GM19452 (cell line): ENCODE results near the gene GYPB.
"Not testable (repeated sequence)": the region's sequence is repeated elsewhere in the genome, so short reads cannot be mapped to it uniquely, and the experiment has no call there.

ENCODE experiments used
- ATAC-seq: cut with Tn5 transposase; IDR thresholded peaks from one replicate; pipeline ENCODE4 v1.9.1; 2021; ENCODE audit not compliant: unreplicated experiment

The GYPB gene

DNA sequence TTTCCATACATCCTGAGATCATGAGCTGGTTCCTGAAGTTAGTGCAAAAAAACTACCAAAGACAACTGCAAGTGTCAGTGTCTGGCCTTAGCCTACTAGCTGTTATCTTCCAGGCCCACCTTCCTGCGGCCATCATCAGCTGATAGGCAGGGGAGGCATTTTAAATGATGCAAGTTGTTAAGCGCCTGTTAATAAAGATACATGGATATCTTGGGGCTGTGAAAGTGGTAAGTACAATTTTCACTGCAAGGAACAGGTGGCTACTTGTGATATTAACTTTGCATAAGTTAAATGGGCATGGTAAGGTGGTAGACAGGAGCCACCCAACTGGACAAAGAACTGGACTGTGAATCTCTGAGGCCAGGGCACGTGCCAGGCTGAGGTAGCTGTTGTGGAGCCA is at the start of gene GYPB:
Gene GYPB (minus strand): TSS at position 104 of the 400 bp plus-strand sequence. CDS start 93 bp downstream, at position 11.
- not testable (repeated sequence) for ATAC-seq

DNA sequence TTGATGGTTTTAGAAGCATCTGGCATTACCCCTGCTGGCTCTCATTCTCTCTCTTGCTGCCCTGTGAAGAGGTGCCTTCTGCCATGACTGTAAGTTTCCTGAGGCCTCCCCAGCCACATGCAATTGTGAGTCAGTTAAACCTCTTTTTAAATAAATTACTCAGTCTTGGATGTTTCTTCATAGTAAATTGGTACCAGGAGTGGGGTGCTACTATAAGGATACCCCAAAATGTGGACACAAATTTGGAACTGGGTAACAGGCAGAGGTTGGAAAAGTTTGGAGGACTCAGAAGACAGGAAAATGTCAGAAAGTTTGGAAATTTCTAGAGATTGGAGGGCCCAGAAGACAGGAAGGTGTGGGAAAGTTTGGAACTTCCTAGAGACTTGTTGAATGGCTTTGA is 42.4 kb upstream of the GYPB start:
- ATAC-seq = not testable (repeated sequence)

DNA sequence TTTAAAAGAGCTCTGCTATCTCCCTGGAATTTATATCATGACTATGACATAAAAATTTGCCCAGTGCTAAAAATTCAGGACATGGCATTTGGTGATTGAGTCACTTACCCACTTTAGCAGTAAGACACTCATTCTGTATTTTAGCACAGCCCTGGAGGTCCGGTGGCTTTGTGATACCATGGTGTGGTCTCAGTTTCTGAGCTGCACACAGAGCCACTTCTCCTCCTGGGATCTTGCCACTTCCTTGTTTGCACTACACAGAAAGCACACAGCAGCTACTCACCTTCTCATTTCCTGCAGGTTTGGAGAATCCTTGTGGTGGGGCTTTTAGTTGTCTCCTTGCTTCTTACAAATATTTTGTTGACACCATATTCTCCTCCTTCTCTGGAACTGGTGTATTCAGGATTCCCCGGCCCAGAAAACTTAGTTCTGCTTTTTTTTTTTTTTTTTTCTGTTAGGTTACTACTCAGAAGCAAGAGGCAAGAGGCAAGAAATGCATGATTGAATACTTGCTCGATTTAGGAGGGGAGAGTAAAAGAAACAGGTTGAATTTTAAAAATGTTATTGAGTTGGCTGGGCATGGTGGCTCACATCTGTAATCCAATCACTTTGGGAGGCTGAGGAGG is 41.2 kb upstream of the GYPB start:
- ATAC-seq = not testable (repeated sequence)

DNA sequence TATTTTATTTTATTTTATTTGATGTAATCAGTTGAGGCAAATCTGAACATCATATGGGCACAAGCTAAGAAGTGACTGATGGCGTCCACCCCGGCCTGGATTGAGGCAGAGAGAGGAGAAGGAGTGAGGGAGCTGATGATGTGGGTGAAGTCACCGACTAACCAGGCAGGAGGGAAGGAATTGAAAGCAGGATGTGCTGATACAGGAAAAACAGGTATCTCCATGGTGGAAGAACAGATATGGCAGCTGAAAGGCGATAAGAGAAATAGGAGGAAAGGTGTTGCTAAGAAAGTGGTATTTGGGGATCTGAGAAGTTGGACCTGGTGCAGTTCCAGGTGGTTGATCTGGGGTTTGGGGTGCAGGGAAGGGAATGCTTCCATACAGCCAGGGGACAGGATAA is 37.6 kb upstream of the GYPB start:
- ATAC-seq = no peak

DNA sequence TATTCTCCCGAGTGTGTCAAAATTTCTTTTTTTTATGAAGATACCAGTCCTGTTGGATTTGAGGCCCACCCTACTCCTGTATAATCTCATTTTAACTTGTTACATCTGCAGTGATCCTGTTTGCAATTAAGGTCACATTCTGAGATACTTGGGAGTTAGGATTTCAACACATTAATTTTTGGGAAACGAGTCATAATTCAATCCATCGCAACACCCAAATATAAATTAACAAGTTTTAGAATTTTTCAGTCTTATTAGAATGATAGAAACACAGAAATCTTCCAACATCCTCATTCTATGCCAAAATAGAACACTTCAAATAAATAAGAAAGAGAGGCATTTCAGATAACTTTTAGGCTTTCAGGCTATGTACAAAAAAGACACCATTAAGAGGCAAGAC is 36.2 kb upstream of the GYPB start:
- ATAC-seq = not testable (repeated sequence)

DNA sequence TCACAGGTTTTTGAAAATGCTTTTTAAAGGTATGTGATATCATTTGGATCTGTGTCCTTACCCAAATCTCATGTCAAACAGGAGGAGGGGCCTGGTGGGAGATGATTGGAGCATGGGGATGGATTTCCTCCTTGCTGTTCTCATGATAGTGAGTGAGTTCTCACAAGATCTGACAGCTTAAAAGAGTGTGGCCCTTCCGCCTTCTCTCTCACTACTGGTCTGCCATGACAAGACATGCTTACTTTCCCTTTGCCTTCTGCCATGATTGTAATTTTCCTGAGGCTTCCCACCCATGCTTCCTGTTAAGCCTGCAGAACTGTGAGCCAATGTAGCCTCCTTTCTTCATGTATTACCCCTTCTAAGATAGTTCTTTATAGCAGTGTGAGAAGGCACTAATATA is 32.3 kb upstream of the GYPB start:
- ATAC-seq = not testable (repeated sequence)

DNA sequence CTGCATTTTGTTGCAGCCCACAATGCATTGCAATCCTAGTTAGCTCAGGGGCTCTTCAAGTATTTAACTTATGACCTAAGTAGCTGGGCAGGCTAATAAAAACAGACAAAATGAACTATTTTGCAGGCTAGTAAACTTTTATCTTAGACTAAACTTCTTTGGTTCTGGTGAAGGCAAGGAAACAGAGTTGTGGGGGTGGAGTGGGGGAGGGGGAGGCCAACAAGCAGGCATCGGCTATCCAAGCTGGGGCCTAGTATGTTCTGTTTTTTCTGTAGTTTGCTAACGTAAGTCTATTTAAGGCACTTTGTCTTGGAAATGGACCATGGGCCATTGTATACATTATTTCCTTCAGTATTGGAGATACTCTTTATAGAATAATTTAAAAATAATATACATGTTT is 31.5 kb upstream of the GYPB start:
- not testable (repeated sequence) for ATAC-seq

DNA sequence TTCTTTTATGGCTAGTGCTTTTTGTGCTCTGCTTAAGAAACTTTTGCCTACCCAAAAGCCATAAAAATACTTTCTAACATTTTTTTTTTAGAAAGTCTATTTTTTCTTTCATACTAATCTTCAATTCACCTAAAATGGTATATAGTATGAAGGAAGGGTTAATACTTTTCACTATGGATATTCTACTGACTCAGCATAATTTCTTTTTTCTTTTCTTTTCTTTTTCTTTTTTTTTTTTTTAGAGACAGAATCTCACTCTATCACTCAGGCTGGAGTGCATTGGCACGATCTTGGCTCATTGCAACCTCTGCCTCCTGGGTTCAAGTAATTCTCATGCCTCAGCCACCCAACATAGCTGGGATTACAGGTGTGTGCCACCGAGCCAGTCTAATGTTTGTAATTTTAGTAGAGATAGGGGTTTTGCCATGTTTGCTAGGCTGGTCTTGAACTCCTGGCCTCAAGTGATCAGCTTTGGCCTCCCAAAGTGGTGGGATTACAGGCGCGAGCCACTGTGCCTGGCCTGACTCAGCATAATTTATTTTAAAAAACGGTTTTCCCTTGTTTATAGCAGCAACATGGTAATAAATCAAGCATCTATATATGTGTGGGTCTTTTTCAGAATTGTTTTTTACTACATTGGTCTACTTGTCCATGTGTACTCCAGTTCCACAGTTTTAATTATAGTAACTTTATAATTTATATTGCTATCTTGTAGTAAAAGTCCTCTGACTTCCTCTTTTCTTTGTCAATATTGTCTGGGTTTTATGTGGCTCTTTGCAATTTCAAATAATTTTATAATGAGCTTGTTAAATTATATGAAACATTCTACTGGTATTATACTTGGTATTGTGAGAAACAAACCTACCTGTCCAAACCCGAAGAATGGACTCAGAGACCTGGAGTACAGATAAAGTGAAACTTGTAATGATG is 30.6 kb upstream of the GYPB start:
- not testable (repeated sequence) for ATAC-seq

DNA sequence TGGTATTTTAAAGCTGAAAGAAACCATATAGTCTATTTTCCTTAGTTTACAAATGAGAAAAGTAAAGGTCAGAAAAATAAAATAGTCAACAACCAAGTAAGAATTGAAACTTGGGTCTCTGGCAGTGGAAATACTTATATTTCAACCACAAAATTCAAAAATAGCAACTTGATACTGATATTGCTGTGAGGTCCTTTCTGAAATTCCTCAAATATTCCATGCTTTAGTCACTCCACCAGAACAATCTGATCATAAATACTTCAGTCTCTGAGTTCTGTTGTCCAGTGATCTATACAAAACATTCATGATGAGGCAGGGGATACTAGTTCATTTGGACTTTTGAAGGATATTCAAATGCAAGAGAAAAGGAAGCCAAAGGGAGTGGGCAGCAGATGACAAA is 25.8 kb upstream of the GYPB start:
- ATAC-seq = not testable (repeated sequence)

DNA sequence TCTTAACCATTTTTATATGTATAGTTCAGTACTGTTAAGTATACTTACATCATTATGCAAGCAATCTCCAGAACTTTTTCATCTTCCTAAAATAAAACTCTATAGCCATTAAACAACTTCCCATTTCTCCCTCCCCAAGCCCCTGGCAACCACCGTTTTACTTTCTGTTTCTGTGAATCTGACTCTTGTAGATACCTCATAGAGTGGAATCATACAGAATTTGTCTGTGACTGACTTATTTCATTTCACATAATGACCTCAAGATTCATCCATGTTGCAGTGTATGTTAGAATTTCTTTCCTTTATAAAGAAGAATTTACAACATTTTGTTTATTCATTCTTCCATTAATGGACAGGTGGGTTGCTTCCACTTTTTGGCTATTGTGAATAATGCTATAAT is 13.4 kb upstream of the GYPB start:
- ATAC-seq = not testable (repeated sequence)

DNA sequence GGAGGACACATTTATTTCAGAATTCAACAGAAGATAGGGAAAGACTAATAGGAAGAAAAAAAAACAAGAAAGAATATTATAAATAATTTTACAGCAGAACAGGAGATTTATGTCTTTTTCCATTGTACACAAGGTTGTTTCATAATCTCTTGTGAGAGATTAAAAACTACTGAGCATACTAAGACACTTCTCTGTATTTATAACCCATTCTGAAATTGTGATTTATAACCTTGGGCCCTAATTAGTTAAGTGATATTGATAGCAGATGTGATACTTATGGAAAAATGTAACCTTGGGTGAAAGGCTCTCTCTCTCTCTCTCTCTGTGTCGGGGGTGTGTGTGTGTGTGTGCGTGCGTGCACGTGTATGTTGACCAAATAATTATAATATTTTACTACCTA is 12.7 kb upstream of the GYPB start:
- not testable (repeated sequence) for ATAC-seq

DNA sequence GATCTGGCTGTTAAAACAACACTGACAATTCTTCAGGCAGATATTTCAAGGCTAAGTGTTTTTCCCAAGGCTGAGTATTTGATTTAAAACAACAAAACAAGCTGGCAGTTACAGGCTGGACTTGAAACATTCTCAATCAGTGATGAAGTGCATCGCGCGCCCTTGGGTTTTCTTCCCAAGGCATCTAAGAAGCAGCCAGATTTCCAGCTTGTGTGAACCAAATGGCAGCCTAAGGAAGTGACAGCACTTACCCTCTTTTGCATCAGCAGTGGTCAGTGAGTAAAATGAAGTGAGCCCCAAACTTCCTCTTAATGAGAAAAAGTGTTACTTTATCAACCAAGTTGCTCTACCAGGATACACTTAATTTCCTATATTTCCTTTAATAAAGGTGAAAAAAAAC is 12.2 kb upstream of the GYPB start:
- ATAC-seq = not testable (repeated sequence)

DNA sequence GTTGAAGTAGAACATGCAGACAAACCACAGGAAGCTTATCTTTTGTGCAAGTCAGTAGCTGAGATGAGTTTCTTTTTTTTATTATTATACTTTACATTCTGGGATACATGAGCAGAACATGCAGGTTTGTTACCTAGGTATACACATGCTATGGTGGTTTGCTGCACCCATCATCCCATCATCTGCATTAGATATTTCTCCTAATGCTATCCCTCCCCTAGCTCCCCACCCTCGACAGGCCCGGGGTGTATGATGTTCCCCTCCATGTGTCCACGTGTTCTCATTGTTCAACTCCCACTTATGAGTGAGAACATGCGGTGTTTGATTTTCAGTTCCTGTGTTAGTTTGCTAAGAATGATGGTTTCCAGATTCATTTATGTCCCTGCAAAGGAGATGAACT is 11.5 kb upstream of the GYPB start:
- ATAC-seq = not testable (repeated sequence)

DNA sequence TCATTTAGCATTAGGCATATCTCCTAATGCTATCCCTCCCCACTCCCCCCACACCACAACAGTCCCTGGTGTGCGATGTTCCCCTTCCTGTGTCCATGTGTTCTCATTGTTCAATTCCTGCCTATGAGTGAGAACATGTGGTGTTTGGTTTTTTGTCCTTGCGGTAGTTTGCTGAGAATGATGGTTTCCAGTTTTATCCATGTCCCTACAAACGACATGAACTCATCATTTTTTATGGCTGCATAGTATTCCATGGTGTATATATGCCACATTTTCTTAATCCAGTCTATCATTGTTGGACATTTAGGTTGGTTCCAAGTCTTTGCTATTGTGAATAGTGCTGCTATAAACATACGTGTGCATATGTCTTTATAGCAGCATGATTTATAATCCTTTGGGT is 7.5 kb upstream of the GYPB start:
- not testable (repeated sequence) for ATAC-seq

DNA sequence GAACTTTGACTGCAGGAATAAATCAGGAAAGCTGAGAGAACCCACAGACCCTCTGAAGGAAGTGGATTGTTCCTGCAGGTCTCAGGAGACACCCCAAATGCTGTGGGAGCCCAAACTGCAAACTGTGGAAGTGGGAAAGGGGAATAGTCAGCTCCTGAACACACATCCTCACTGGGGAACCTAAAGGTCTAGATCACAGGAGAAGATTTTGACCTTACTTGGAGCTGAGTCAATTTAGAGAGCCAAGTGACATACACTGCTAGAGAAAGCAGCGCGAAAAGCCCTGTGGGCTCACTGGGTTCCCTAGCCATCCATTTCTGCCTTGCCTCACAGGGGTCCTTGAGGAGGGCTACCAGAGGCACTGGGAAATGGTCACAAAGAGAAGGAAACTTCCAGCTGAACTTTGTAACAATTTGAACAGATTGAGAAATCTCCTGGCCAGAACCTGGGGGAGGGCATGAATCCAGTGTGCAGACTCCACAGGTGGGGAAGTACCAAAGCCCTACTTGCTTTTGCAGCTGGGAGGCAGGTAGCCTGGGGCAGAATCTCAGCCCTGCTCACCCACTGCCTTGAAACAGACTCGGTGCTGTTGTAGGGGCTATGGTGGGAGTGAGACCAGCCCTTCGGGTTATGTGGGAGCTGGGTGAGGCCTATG is 5.3 kb upstream of the GYPB start:
- not testable (repeated sequence) for ATAC-seq

DNA sequence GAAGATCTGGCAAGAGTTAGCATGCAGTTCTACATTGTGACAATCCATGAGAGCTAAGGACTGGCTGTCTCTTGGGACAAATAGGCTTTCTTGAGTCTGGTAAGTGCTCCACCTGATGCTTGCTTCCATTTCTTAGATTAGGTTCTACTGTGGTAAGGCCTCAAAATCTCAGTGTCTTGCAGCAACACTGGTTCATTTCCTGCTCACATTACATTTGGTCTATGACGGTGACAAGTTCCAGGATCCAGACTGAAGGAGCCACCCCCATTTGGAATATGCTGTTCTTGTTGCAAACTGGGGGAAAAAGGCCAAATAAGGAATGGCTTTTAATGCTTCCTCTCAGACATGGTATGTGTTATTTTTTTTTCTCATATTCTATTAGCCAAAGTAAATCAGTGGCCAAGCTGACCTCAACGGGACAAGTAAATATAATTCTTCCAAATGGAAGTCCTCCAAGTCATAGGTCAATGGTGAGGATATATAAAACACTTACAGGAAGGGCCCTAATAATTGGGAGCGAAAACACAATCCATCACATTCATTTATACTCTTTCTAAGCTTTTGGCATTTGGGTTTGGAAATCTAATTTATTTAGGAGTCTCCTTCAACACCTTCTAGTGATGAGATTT is 3.7 kb upstream of the GYPB start:
- not testable (repeated sequence) for ATAC-seq

DNA sequence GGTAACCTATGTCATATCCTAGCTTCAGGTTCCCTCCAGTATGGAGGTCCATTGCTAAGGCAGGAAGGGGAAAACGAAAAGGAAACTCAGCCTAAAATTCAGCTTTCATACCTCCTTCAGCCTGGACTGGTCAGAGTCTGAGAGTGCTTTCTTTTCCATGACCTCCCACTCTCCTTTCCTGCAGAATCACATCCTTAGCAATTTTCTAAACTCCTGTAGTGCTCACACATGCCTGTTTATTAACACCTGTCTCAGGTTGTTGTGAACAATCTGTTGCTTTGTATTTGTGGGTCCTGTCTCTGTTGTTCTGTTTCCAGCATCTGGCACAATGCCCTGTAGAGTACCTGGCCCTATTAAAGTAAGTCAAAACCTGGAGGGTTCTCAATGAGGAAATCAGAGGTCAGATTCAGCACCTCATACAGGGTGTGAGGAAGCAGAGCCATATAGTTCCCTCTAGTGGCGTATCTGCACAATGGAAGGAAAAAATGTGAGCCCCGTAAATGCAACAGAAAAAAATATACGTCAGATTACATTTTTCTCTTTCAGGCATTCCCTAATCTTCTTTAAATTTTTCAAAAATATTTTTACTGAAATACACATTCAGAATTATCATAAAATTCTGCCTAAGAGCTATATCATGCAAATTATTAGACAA is 2.3 kb upstream of the GYPB start:
- ATAC-seq = not testable (repeated sequence)

DNA sequence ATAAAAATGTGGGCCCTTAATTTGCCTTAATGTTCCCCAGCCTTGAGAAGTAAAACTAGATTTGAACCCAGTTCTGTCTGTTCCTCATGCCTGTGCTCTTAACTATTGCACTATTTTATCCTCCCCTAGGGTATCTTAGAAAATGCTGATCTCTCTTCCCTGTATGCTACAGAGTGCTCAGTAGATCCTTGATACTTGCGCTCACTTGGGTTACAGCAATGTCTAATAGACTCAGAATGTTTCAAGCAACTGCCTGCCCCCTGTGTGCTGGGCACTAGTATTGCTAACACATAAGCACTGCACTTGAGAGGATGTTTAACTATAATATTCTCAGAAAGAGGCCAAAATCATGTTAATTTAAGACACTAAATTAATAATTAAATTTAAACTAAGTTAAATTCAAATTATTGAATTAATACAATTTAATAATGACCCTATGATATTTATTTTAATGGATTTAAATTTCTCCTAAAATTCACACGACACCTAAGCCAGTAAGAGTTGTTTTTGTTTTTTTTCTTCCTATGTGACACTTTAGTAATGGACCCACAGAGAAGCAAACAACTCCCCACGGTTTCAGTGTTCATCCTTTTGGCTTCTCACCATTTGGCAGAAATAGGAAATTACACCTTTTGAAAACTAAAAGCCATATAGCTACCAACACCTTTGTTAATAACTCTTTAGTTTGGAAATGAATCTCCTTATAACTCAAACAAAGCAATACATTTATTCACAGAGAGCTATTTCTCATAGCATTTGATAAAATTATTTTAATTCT is 768 bp downstream of the GYPB start:
- not testable (repeated sequence) for ATAC-seq

DNA sequence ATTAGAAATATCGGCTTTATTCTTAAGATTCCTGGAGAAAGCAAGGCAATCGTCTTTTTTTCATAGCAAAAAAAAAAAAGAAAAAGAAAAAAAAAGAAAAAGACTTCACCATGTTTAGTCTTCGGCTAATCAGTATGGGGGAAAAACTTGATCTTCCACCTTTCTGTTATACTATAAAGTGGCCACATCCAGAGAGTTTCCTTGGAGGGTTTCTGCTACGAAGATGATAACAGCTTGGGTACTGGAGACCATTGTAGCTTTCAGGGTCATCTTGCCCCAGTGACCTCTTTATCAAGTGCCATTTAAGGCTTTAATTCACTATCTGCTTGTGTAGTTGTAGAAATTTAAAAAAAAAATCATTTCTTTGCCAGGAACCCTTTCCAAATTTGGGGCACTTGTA is 1.9 kb downstream of the GYPB start:
- not testable (repeated sequence) for ATAC-seq

DNA sequence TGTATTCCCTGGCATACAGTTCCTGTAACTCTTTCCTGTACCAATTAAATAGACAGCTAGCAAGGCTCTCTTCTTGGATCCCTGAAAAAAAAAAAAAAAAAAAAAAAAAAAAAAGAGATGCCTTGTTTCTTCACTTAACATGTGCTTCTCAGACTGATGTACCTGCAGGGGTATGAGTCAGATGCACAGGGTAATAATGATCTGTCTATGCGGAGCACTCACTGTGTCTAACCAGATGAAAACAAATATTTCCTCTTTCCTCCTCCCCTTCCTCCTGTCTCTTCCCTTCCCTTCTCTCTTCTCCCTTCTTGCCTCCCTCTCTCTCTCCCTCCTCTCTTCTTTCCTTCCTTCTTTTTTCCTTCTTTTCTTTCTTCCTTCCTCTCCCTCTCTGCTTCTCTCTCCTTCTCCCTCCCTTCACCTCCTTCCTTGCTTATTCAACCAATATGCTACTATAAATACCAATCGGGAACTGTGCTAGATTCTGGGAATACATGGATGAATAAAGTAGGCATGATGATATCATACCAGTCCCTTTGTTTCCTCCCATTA is 3.0 kb downstream of the GYPB start:
- ATAC-seq = not testable (repeated sequence)
